GM18502 (cell line): Measurements from ENCODE around the gene USP24.
"Not testable (repeated sequence)": the region's sequence is repeated elsewhere in the genome, so short reads cannot be mapped to it uniquely, and the experiment has no call there.

ENCODE experiments used
- ATAC-seq: cut with Tn5 transposase; IDR thresholded peaks from one replicate; pipeline ENCODE4 v1.9.1; 2021; ENCODE audit warnings: mild to moderate bottlenecking; ENCODE audit not compliant: unreplicated experiment, poor library complexity

Gene USP24

GRCh38 chr1:55199735-55200134, 15.4 kb downstream of the USP24 start:
- not testable (repeated sequence) for ATAC-seq

- no peak for ATAC-seq
Measured at GRCh38 chr1:55198044-55198443, 17.1 kb downstream of the USP24 start.

- no peak for ATAC-seq
Measured at GRCh38 chr1:55197099-55197498, 18.1 kb downstream of the USP24 start.

GRCh38 chr1:55196433-55197035, 18.6 kb downstream of the USP24 start:
- ATAC-seq = no peak

GRCh38 chr1:55195521-55196233, 19.5 kb downstream of the USP24 start:
- peak; percentile 60 for ATAC-seq

GRCh38 chr1:55194851-55195250, 20.3 kb downstream of the USP24 start:
- no peak for ATAC-seq

GRCh38 chr1:55192093-55192492, 23.1 kb downstream of the USP24 start:
- no peak for ATAC-seq

- not testable (repeated sequence) for ATAC-seq
Measured at GRCh38 chr1:55191219-55191952, 23.8 kb downstream of the USP24 start.

GRCh38 chr1:55190109-55190508, 25.1 kb downstream of the USP24 start:
- ATAC-seq = no peak

- ATAC-seq = no peak
Measured at GRCh38 chr1:55188909-55189308, 26.3 kb downstream of the USP24 start.

- ATAC-seq = no peak
Measured at GRCh38 chr1:55185832-55186231, 29.3 kb downstream of the USP24 start.

- no peak for ATAC-seq
Measured at GRCh38 chr1:55184859-55185258, 30.3 kb downstream of the USP24 start.

GRCh38 chr1:55181666-55182065, 33.5 kb downstream of the USP24 start:
- ATAC-seq = no peak

GRCh38 chr1:55180075-55180670, 35.0 kb downstream of the USP24 start:
- ATAC-seq = no peak

GRCh38 chr1:55179177-55179835, 35.9 kb downstream of the USP24 start:
- no peak for ATAC-seq

GRCh38 chr1:55172687-55173086, 42.5 kb downstream of the USP24 start:
- ATAC-seq = no peak

GRCh38 chr1:55172272-55172671, 42.9 kb downstream of the USP24 start:
- no peak for ATAC-seq

GRCh38 chr1:55171694-55172093, 43.5 kb downstream of the USP24 start:
- no peak for ATAC-seq

GRCh38 chr1:55170426-55170825, 44.7 kb downstream of the USP24 start:
- no peak for ATAC-seq

GRCh38 chr1:55169126-55169525, 46.0 kb downstream of the USP24 start:
- no peak for ATAC-seq

- no peak for ATAC-seq
Measured at GRCh38 chr1:55168353-55168752, 46.8 kb downstream of the USP24 start.
